Activated T-helper 1 cell treated with Interleukin-2 at 50 U/mL for 16 hours (primary cell): ENCODE measurements around the gene ISL2.
A peak's percentile ranks its signal among the peaks of the same experiment; 100 is the strongest.
"Not testable (repeated sequence)": the region's sequence is repeated elsewhere in the genome, so short reads cannot be mapped to it uniquely, and the experiment has no call there.

Experiments used
- DNase-seq: peaks from one replicate; pipeline ENCODE4 v3.0.0-alpha.2; 2020; ENCODE audit warnings: low read depth

ISL2 gene

DNA sequence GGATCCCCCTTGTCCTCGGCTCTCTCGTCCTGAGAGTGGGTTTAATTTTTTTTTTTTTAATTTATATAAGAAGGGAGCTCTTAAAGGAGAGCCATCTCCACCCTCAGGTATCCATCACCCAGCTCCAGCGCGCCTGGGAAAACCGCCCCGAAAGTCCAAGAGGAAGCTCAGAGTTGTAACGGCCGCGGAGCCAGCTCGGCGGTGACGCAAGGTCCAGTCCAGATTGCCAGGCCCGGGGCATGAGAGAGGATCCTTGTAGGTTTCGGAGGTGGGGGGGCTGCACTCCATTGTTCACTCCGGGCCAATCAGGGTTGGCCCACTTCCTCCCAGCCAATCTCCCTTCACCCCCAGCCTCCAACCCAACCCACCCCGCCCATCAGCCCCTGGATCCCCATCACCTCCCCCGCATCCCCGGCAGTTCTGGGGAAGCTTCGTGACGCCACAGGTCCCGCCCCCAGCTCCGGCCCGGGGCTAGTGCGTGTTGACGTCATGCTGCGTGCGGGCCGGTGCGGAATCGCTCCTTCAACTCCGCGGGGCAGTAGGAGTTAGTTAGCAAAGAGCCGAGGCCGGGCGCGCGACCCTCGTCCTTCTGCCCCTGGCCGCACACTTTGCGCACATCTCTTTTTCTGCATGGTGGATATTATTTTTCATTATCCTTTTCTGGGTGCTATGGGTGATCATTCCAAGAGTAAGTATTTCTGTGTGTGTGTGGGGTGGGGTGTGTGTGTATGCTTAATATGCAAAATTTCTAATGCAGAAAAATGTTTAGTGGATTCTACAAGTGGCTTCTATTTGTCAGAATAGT, at the start of gene ISL2:
Gene ISL2, plus strand, starts transcription at position 520 of the 805 bp plus-strand sequence. Its CDS starts 111 bp downstream, at position 631.
- no peak for DNase-seq

DNA sequence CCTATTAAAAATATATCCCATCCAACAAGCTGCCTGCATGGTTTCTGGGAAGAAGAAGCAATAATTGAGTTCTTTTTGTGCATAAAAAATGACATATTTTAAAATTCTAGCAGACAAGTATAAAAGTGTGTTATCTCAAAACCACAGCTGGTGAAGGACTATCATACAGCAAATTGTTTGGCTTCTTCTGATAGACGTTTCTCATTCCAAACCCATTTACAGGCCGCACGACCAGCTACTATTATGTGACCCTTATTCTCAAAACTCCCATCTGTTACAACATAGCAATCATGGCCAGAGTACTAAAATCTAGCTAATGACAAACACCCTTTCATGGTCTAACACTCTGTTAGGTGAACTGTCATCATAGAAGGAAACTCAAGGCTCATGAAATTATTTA, 47.0 kb upstream of the ISL2 start:
- no peak for DNase-seq

DNA sequence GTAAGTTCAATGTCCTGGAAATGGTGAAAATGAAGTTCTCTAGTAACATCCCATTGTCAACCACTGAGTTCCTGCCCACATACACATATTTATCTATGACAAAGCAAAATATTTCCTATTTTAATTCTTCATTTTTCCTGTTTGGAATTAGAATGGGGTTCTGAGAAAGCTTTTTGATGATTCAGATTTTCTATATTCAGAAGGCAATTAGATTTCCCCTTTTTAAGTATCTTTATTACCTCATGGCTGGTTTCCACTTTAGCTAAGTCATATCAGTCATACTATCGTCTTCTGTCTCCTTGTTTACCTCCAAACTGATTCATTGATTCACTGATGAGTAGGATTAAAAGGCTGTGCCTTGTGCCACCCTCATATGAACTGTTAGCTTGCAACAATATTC, 43.2 kb upstream of the ISL2 start:
- DNase-seq: no peak

GRCh38 chr15:76294463-76294862, 42.1 kb upstream of the ISL2 start:
- not testable (repeated sequence) for DNase-seq

DNA sequence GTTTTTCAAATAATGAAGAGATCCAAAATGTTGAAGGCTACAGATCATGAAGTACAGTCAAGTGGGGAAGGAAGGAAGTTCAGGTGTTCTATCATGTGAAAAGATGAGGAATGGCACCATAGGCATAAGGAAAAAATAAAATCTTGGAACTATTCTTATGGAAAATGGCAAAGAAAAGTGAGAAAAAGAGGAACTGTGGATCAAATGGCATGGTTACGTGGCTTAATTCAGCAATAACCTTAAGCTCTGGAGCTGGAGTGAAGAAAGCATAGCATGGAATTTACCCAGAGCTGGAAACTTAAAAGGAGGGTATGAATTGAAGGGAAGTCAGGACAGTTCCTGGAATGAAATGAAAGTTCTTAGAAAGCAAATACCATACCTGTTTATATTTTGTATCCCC, 39.7 kb upstream of the ISL2 start:
- no peak for DNase-seq

DNA sequence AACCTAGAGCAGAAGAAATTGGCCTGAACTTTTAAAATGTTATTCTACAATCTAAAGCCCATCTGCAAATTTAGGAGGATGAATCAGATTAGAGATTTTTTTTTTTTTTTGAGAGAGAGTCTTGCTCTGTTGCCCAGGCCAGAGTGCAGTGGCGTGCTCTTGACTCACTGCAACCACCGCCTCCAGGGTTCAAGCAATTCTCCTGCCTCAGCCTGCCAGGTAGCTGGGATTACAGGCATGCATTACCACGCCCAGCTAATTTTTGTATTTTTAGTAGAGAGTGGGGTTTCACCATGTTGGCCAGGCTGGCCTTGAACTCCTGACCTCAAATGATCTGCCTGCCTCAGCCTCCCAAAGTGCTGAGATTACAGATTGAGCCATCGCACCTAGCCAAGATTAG, 38.6 kb upstream of the ISL2 start:
- not testable (repeated sequence) for DNase-seq

- no peak for DNase-seq
Measured at GRCh38 chr15:76298986-76299385, 37.6 kb upstream of the ISL2 start.

GRCh38 chr15:76299786-76300185, 36.8 kb upstream of the ISL2 start:
- no peak for DNase-seq

- DNase-seq: no peak
Measured at GRCh38 chr15:76303909-76304308, 32.7 kb upstream of the ISL2 start.

- DNase-seq: no peak
Measured at GRCh38 chr15:76309601-76310330, 26.8 kb upstream of the ISL2 start.

GRCh38 chr15:76310475-76311099, 26.0 kb upstream of the ISL2 start:
- no peak for DNase-seq

DNA sequence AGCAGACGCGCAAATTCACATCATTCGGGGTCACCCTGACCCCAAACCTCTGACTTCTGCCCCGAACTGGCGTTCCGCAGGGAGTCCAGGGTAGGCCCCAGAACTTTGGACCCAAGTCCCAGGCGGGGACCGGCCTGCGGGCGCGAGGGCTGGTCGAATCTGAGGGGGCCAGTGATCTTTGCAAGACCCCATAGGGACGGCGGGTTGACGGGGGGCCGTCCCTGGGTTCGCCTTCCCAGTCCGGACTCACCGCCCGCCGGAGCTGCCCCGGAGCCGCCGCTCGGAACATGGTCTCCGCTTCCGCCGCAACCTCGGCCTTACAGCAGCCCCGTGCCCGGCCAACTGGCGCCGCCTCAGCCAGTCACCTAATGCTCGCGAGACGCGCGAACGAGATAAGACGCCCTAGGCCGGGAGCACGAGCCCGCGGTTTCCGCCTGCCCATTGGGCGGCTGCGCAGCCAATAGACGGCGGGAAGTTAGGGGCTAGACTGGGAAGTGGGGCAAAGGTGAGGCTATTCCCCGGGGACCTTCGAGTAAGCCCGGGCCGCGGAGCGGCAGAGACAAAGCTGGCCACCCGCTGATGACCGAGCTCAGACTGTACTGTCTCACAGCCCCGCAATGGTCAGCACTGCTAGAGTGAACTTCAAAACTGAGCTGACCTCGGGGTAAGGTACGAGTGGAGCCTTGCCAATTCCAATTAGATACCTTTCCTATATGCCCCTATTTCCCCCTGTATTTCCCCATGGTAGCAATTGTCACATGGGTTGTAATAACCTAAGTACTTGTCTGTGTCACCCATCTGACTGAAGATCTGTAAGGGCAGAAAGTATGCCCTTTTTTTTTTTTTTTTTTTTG, 25.2 kb upstream of the ISL2 start, which contains the start of gene ETFA:
Gene ETFA, minus strand, starts transcription at position 370 of the 854 bp plus-strand sequence. Its CDS starts 81 bp downstream, at position 289.
- peak; percentile 74 for DNase-seq

- no peak for DNase-seq
Measured at GRCh38 chr15:76312540-76313174, 23.9 kb upstream of the ISL2 start.

GRCh38 chr15:76313175-76313567, 23.4 kb upstream of the ISL2 start:
- not testable (repeated sequence) for DNase-seq

DNA sequence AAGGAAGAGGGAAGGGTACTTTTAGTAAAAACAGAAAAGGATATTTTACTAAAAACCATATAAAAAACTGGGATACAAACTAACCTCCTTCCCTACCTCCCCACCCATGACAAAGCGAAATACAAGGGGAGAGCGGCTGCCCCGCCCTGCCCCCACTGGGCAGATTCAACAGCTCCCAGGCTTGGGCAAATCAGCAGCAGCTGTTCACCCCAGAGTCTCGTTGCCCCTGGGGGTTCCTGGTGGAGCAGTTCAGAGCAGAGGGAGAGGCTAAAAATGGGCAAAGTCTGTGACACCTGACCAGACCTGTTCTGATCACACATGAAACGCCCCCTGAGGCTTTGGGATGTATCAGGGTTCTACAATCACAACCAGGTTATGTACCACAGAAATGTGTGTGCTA, 22.8 kb upstream of the ISL2 start:
- no peak for DNase-seq

GRCh38 chr15:76320012-76320411, 16.6 kb upstream of the ISL2 start:
- DNase-seq: no peak

DNA sequence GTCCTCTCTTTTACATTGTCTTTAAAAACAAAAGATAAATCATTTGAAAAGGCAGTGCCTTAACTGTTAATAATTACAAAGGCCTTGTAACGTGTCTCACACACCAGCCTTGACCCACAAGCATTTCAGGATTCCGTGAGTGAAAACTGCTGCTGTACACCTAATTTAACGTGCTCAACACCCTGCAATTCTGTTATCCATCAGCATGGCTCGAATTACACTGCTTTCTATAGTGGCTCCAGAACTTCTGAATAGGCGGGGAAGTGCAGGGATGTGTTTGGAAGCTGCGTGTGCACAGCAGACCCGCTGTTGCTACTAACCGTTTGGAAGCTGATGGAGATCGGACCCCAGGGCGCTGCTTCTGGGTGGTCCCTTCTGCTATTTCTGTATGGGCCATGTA, 15.4 kb upstream of the ISL2 start:
- no peak for DNase-seq

DNA sequence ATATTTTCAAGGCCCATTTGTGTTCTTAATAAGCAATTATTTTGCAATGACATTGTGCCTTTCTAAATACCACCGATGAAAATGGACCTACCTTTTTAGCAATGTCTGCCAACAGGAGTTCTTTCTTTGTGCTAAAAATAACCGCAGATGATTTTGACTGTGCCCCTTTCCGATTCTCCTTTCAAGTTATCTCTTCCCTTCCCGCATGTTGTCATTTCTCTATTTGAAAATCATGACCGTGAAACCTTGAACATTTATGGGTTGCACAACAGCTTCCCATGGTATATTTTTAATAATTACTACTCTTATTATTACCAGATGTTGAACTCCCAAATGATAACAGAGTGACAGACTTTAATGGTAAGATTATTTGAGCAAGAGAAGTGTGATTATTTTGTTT, 15.0 kb upstream of the ISL2 start:
- no peak for DNase-seq

DNA sequence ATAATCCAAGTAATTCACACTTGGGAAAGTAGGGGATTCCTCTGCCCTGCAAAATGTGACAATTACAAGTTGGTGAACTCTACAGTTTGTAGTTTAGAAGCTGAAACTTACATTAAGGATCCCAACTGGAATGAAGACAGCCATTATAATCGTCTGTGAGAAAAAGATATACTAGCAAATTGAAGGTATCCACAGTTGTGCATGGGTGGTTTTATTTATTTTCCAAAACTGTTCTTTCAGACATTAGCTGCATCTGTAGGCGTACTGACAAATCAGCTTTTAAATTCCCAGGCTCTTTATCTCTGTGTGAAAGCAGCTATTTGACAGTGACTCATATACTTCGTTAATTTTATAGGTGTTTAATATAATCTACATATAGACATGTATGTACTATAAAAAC, 12.5 kb upstream of the ISL2 start:
- DNase-seq: no peak

DNA sequence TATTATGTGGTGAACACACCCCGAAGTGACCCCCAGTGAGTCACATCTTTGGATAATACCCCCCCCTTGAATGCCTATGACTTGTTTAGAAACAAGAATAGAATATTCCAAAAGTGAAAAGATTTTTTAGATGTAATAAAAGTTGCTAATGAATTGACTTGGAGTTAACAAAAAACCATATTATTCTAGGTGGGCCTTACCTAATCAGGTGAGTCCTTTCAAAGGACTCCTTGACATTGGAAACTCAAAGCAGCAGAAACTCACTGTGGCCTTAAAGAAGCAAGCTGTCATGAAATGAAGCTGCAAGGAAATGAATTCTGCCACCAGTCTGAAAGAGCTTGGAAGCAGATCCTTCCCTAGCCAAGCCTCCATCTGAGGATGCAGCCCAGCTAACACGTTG, 10.9 kb upstream of the ISL2 start:
- DNase-seq: no peak
